Thyroid gland (tissue), 4 donors: ENCODE data around the gene PLEKHS1.

Experiments
- CTCF ChIP-seq, 6 experiments: fragments of 200-600 bp in 3 of 6; fragments of 450-650 bp in 3 of 6; sonication (generic) in 3 of 6; IDR thresholded peaks; one replicate each; pipeline ENCODE4 v1.5.1; 2016 to 2019; ENCODE audit warnings: antibody characterized with exemption in 6 of 6, mild to moderate bottlenecking in 2 of 6, inconsistent platforms in 1 of 6, moderate library complexity in 1 of 6
- POLR2A ChIP-seq, 2 donors: fragments of 450-650 bp; IDR thresholded peaks; one replicate each; pipeline ENCODE4 v1.6.1; 2017; ENCODE audit warnings: antibody characterized with exemption in 2 of 2, mild to moderate bottlenecking in 2 of 2, moderate library complexity in 1 of 2

GRCh38 chr10:113752553-113752952, 1.1 kb downstream of the PLEKHS1 start:
- TF ChIP-seq CTCF (IDR thresholded peaks at IDR 0.05) (no peak), POLR2A (IDR thresholded peaks at IDR 0.05) (no peak)
